Measurements from ENCODE around the gene TMEM201.

Gene TMEM201

DNA sequence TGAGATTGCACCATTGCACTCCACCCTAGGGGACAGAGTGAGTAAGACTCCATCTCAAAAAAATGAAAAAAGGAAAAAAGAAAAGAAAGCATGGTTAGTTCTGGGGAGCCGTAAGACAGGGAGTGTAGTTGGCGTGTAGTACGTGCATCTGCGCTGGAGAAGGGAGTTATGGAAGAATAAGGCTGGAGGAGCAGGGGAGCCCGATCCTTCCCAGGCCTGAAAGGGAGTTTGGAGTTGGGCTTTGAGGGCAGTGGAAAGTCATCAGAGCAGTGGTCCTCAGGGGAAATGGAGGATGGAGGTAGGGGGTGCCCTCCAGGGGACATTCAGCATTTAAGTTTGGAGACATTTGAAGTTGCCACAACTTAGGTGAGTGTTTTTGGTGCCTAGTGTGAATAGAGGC is 11.3 kb upstream of the TMEM201 start:
- DNase-seq (ENCODE audit: low read depth in 3 of 3), result no peak

GRCh38 chr1:9580942-9581341 is 7.8 kb upstream of the TMEM201 start:
- DNase-seq (ENCODE audit: low read depth in 3 of 3), result no peak

GRCh38 chr1:9586147-9586766 is 2.5 kb upstream of the TMEM201 start:
- DNase-seq (ENCODE audit: low read depth in 3 of 3), result no peak

DNA sequence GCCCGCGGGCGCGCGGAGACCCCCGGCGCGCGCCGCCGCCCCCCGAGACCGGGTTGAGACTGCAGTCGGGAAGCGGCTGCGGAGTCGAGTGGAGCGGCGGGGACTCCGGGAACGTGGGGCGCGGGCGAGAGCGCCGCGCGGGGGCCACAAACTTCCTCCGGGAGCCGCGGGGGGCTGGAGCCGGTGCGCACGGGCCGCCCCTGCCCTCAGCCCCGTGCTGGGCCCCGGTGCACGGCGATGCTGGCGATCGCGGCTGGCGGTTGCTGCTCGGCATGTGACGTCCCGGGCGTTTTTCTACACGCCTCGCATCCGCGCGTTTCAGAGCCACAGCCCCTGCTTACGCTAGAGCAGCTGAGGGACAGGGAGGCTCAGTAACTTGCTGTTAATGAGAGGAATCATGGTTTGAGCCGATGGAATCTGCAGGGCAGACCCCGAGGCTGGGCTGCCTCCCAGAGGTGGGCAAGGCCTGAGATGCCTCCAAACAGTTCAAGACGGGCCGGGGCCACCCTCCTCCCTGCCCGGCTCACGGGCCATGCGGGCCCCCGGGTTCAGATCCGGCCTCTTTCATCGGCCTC is 520 bp downstream of the TMEM201 start:
- peak in 1 of 3 experiments; percentile 31 for DNase-seq (ENCODE audit: low read depth in 3 of 3)

GRCh38 chr1:9589719-9590157 is 1.0 kb downstream of the TMEM201 start:
- no peak for DNase-seq (ENCODE audit: low read depth in 3 of 3)

DNA sequence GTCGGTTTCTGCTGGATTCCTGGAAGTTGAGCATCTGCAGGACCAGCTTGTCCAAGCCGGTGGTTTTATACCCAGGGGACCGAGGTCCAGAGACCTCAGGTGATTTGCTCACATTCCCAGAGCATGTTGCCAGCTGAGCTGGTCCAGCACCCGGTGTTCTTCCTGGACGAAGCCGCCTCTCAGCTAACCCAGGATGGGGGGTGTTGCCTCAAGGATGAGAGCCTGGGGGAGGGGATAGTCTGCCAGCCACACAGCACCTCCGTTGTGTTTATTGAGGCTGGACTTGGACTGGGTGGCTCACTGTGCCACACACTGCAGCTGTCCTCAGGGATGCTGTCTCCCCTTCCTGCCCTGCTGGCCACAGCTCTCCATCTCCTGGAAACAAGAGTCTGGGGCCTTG is 1.5 kb downstream of the TMEM201 start:
- no peak for DNase-seq (ENCODE audit: low read depth in 3 of 3)

DNA sequence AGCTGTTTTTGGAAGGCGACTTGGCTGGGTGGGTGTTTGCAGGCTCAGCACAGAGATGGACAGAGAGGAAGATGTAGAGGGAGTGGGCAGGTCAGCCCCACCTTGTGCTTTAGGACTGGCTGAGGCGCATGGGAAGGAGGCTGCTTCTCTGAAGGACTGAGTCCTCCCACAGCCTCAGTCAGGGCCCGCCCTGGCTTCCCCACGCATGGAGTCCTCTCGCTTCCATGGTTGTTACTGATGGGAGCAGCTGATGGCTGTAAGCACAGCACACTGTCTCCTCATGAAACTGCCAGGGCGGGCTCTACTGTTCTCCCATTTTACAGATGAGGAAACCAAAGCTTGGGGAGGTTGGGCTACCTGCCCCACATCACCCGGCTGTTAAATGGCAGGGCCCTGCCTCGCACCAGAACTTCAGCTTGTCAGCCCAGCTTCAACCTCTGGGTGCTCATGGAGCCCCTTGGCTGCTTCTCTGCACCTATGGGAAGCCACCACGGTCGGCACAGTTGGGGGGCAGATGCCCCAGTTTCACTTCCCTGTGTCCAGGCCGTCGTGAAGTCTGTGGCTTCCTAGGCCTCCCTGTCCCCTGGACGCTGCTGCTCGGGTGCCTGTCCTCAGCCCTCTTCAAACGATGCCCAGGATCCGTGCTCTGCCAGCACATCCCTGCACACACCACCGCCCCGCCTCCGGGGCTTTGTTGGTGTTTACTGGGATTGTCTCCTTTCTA is 2.4 kb downstream of the TMEM201 start:
- no peak for DNase-seq (ENCODE audit: low read depth in 3 of 3)

- DNase-seq (ENCODE audit: low read depth in 3 of 3), result no peak
Measured at GRCh38 chr1:9591669-9592509, 3.2 kb downstream of the TMEM201 start.

- no peak for DNase-seq (ENCODE audit: low read depth in 3 of 3)
Measured at GRCh38 chr1:9592510-9593075, 3.9 kb downstream of the TMEM201 start.

- no peak for DNase-seq (ENCODE audit: low read depth in 3 of 3)
Measured at GRCh38 chr1:9593147-9593491, 4.4 kb downstream of the TMEM201 start.

GRCh38 chr1:9593492-9594465 is 5.1 kb downstream of the TMEM201 start:
- peak in 1 of 3 experiments; percentile 51 for DNase-seq (ENCODE audit: low read depth in 3 of 3)

- no peak for DNase-seq (ENCODE audit: low read depth in 3 of 3)
Measured at GRCh38 chr1:9594471-9595155, 5.9 kb downstream of the TMEM201 start.

- DNase-seq (ENCODE audit: low read depth in 3 of 3), result no peak
Measured at GRCh38 chr1:9595156-9595967, 6.7 kb downstream of the TMEM201 start.

- no peak for DNase-seq (ENCODE audit: low read depth in 3 of 3)
Measured at GRCh38 chr1:9595968-9596340, 7.2 kb downstream of the TMEM201 start.

DNA sequence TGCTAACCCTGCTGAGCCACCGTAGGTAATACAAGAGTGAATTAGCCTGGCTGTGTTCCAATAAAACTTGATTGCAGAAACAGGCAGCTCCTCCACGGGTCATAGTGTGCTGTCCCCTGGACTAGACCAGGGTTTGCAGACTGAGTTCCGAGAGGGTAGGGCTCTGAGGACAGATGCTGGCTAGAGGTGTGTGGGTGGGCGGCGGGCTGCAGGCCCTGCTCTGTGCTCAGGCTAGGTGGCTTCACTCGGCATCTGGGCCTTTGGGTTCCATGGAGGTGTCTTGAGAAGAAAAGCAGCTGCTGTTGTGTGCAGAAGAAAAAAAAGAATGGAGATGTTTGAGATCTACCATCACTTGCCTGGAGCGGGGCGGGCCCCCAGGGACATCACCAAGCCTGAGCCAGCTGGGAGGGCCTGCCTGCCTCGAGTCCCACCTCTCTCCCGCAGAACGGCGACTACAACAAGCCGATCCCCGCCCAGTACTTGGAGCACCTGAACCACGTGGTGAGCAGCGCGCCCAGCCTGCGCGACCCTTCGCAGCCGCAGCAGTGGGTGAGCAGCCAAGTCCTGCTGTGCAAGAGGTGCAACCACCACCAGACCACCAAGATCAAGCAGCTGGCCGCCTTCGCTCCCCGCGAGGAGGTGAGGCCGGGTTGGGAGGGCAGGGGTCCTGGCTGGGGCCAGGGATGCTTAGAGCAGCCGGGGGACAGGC is 7.9 kb downstream of the TMEM201 start:
- DNase-seq (ENCODE audit: low read depth in 3 of 3), result no peak

- DNase-seq (ENCODE audit: low read depth in 3 of 3), result no peak
Measured at GRCh38 chr1:9597361-9598315, 8.9 kb downstream of the TMEM201 start.

DNA sequence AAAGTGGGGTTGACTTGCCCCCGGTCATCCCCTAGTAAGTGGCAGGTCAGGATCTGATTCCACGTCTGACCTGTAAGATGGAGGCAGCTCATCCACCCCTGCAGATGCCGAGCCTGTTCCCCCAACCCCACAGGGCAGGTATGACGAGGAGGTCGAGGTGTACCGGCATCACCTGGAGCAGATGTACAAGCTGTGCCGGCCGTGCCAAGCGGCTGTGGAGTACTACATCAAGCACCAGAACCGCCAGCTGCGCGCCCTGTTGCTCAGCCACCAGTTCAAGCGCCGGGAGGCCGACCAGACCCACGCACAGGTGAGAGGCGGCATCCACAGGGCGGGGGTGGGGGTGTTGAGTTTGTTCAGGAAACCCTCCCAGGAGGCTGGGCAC is 9.6 kb downstream of the TMEM201 start:
- DNase-seq (ENCODE audit: low read depth in 3 of 3), result no peak

GRCh38 chr1:9599741-9600140 is 11.0 kb downstream of the TMEM201 start:
- no peak for DNase-seq (ENCODE audit: low read depth in 3 of 3)
